HG02981 (cell line): Measurements from ENCODE around the gene RPL13.

Experiments
- ATAC-seq: cut with Tn5 transposase; IDR thresholded peaks from one replicate; pipeline ENCODE4 v1.9.1; 2021; ENCODE audit warnings: mild to moderate bottlenecking, moderate library complexity; ENCODE audit not compliant: unreplicated experiment

RPL13 gene

DNA sequence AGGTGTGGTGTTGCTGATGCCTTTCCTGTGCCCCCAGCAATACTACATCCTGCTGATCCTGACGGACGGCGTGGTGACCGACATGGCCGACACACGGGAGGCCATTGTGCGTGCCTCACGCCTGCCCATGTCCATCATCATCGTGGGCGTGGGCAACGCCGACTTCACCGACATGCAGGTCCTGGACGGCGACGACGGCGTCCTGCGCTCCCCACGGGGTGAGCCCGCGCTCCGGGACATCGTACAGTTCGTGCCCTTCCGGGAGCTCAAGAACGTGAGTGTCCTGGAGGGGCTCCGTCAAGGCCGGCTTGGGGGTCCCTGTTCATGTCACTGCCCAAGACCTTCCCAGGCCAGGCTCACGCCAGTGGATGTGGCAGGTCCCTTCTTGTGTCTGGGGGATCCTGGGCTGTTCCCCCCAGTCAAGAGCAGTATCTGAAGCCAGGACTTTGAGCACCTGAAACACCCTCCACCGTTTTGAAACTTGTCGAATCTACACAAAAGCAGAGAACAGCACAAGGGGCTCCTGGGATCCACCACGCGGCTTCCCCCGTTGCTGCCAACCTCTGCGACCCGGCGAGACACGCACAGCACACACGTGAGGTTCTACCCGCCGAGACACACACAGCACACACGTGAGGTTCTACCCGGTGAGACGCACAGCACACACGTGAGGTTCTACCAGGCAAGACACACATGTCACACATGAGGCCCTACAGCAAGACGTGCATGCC, 35.0 kb downstream of the RPL13 start:
- no peak for ATAC-seq

DNA sequence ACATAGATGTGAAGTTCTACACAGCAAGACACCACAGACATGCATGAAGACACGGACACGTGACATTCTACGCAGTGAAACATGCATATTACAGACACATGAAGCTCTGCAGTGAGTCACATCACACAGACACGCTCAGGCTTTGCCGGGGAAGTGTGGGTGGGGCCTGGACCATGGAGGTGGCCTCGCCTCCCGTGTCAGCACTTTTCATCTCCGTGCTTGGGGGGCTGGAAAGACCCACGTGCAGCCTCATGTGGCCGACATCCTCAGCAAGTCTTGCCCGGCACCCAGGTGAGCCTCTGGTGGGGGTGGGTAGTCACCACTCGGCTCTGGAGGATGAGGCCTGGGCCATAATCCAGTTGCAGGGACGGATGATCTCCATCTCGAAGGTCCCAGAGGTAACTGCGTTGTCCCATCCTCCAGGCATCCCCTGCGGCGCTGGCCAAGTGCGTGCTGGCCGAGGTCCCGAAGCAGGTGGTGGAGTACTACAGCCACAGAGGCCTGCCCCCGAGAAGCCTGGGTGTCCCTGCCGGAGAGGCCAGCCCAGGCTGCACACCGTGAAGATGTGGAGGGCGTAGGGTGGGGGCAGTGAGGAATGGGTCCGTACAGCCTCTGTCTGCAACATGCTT, 35.7 kb downstream of the RPL13 start:
- no peak for ATAC-seq

DNA sequence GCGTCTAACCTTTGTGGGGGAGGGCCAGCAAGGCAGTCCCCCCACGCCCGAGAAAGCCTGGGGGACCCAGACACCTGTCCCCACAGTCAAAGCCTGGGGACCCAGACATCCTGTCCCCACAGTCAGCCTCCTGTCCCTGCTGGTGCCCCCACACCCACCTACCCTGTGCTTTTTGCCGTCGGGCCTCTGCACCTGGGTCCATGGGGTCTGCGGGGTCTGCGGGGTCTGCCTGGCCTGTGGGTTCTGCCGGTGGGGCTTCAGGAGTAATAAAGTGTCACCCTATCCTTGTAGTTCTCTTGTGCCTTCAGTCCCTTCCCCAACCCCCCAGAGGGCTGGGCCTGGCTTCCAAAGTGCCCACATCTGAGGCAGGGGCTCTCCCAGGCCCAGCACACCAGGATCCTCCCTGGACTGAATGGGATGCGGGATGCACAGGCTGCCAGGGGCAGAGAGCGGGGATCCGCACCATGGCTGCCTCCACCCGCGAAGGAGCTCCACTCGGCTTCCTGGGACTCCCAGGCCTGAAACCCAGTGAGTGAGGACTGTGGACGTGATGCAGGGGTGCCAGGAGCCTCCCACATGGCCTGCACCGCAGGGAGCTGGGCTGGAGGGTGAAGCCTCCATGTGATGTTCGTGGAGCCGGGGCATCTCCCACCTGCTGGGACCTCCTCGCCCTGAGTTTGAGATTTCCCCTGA, 36.6 kb downstream of the RPL13 start:
- no peak for ATAC-seq

DNA sequence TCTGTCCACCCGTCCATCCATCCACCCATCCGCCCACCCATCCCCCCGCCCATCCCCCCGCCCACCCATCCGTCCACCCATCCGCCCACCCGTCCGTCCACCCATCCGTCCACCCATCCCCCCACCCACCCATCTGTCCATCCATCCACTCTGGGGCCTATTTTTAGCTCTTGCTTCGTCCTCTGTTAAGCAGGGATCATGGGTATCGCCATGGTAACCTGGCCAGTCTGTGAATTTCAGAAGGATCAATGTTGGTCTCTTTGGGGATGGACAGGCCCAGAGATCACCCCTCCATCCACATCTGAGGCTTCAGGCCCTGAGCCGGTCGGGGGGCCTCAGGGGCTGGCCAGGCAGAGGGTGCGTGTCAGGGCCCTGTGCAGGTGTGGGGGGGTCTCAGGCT, 37.7 kb downstream of the RPL13 start:
- ATAC-seq: no peak

DNA sequence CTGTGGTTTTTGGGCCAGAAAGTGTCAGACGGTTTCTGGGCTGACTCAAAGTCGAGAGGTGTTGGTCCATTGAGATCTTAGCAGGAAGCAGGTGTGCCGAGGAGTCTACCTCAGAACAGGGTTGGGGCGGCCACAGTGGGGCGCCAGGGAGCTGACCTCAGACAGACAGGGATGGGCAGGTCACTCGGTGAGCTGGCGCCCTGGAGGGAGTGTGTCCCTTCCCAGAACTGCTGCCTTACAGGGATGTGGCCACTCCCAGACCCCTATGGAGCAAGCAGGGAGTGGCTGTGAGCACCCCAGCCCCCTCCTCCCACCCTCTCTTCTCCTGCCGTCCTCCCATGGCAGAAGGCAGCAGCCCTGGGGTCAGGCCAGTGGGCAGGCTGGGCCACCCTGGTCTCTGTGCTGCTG, 39.0 kb downstream of the RPL13 start:
- ATAC-seq: no peak

DNA sequence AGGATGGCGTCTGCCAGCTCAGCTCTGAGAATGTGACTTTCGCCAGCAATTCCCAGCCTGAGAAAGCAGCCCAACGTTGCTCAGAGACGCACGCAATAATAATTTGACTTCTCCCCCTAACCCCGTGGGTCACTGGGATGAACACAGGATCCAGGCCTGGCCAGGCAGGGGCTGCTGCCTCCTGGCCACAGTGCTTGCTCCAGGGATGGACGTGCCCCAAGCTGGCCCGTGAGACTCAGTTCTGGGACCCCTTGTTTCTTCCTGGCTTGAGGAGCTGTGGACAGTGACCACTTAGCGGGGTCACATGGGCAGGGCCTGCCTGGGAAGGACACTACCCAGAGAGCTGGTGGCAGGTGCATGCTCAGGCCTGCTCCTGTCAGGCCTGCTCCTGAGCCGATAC, 39.4 kb downstream of the RPL13 start:
- ATAC-seq: no peak

DNA sequence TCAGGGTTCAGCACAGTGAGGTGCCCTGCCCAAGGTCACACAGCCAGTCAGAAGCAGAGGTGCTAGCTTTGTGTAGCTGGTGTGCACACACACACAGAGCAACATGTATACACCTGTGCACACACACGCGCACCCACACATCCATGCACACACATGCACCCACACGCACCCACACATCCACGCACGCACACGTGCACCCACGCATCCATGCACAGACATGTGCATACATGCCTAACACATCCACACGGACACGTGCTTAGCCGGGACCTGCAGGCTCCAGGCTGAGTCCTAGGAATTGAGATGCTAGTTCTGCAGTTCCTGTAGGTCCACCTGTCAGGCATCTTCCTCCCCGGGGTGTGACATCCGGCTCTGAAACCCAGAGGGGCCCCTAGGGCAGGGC, 39.9 kb downstream of the RPL13 start:
- no peak for ATAC-seq

DNA sequence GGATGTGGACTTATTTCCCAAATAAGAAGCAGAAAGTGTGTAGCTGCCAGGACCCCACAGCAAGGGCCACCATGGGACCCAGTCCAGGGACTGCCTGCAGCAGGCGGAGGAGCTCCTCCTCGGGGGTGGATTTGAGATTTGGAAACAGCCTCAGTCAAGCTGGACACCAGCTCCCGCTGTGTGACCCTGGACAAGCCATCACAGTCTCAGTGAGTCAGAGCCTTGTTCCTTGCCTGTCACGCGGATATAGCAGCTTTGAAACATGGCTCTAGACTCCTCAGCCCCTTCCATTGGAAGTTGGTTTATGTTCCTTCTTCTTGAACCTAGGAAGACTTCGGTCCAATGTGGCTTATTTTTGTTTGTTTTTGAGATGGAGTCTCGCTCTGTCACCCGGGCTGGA, 40.5 kb downstream of the RPL13 start:
- ATAC-seq: no peak

DNA sequence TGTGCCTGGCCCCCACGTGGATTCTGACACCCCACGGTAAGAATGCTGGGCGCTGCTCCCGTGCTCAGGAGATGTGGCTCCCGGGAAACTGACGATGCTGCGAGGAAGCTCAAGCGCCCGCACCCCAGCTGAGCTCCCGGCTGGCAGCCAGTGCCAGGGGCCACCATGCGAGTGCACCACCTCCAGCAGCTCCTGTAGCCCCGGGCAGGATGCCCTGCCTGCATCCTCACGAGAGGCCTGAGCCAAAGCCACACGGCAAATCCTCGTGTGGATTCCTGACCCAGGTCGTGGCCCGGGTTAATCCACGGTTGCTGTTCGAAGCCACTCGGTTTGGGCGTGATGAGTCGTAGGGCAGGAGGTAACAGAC, 41.4 kb downstream of the RPL13 start:
- no peak for ATAC-seq

DNA sequence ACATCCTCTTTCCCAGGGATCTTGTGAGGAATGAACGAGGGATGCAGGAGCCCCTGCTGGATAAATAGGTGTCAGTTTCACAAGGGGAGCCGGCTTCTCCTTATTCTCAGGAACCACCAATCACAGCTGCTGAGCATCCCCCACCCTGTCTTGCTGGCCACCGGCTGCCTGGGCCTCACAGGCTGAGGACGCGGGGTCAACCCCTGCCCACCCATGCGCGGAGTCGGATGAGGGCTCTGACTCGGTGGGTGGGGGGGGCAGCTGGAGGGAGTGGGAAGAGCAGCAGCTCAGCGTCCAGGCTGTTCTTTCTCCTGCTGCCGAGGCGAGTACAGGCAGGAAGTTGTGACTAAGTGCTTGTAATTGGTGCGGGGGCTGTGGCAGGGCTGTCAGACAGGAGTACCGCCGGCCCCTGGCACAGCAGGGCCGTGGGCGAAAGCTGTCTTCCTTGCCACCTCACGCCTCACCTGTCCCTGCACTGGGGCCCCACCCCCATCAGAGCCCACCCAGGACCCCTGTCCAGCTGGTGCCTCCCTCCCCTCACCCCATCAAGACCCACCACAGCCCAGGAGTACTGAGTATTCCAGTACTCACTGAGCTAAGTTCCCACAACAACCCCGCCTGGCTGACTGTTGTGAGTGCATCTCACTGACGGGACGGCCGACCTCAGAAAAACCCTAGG, 41.9 kb downstream of the RPL13 start:
- ATAC-seq: no peak

DNA sequence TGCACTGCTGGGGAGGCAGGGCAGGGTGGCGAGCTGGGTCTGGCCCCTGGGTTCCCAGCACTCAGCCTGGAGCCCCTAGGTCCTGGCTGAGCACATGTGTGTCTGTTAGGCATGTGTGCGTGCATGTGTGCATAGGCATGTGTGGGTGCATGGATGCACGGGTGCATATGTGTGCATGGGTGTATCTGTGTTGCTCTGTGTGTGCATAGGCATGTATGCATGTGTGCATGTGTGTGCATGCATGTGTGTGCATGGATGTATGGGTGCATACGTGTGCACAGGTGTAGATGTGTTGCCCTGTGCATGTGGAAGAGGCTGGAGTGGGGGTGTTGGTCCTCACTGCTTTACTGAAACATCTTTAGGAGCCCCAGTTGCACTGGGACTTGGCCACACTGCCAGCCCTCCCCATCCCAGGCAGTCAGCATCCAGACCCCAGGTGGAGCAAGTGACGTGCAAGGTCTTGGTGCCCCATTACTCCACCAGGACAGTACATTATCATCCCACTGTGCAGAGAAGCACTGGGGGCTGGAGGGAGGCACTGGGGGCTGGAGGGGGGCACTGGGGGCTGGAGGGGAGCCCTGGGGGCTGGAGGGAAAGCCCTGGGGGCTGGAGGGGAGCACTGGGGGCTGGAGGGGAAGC, 42.6 kb downstream of the RPL13 start:
- ATAC-seq: no peak

DNA sequence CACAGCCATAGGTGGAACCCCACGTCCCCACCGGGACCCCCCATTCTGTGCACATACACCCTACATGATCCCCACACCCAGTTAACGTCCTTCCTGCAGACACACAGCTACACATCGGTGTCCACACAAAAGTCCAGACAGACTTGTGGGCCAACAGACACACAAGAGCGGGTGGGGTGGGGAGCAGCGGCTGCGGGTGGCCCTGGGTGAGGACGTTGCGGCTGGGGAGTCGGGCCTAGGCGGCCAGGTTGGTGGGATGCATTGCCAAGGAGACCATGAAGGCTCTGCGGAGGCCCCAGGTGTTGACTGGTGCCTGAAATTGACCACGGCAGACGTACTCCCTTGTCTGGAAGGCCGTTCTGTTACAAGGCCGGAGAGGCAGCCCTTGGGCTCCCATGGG, 44.3 kb downstream of the RPL13 start:
- no peak for ATAC-seq

DNA sequence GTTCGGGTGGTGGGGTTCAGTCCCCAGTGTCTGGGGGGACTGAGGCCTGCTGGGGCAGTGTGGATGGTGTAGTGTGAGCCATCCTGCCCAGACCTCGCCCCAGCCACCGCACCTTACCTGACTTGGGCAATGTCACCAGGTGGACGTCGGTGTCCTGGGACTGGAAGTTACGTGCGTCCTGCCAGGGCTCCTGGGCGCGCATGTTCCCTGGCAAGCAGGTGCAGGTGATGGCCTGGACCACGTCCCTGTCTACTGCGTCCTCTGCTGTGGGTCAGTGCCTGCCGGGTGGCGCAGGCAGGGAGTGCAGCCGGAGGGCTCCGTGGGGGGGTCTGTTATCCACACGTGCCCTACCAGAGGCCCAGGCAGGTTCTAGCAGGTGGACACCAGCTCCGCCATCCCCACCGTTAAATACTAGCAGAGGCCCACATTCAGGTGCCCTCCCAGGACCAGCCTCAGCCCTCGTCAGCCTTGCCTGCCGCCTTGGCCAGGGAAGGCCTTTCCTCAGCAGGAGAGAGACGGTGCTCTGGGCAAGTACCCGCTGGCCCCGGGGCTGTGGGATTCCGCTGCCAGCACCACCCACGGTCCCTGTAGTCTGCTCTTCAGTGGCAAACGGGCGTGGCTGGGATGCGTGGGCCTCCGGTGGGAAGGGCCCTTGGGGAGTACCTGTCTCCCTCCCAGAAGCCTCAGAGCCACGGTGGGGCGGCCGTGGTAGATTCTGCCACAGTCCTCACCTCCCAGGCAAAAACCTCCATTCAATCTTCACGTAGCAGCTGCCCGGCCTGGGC, 44.9 kb downstream of the RPL13 start:
- no peak for ATAC-seq

DNA sequence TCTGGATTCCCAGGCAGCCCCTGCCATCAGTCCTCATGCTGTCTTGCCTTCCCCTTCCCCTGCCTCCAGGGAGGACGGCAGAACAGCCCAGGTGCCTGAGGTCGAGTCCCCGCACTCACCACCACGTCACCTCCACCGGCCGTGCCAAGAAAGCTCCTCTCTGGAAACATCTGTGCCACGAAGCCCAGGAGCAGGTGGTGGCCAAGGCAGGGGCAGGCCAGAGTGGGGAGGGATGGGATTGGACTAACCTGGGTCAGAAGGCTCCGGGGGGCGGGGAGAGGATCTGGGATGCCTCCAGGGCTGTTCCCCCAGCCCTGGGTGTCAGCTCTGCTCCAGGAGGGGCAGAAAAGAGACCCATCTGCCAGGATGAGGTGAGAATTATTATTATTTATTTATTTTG, 45.5 kb downstream of the RPL13 start:
- ATAC-seq: no peak

DNA sequence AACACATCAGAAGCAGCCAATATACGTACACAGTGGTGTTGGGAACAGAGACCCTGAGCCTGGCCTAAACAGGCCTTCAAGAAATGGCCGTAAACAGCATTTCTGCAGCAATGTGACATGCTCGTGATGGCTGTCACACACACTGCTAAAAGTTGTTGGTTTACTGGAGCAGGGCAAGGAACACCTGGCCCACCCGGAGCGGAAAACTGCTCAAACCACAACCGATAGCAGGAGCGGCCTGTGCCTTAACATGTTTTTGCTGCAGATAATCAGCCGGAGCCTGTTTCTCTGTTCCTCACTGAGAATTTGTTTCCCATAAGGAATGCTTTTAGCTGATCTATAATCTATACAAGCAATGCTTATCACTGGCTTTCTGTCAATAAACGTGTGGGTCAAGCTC, 47.0 kb downstream of the RPL13 start:
- no peak for ATAC-seq

DNA sequence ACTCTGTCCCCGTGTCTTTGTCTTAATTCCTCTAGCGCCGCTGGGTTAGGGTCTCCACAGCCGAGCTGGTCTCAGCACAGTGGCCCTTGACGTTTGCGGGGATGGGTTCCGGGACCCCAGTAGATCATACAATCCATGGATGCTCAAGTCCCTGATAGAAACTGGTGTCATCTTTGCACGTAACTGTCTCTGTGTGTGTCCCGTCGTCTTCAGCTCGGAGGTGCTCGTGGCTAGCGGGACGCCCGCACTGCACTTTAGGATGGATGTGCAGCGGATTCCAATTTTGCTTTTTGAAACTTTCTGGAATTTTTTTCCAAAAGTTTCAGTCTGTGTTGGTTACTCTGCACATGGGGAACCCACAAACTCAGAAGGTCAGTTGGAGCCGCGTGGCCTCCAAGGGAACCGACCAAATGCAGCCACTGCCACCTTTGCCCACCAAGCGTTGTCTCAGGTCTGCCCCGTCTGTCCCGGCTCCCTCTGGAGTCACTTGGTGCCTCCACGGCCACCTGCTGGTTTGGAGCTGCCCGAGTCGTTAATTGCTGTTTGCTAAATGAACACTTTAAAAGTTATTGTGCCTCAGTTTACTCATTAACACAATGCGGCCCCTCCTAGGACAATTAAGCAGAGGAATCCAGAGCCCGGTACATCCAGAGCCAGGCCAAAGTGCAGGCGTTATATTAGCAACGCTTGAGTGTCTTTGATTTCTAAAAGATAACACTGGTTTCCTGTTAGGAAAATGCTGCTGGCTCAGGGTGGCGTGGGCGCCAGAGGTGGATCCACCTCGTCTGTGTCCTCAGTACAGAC, 47.7 kb downstream of the RPL13 start:
- ATAC-seq: no peak

DNA sequence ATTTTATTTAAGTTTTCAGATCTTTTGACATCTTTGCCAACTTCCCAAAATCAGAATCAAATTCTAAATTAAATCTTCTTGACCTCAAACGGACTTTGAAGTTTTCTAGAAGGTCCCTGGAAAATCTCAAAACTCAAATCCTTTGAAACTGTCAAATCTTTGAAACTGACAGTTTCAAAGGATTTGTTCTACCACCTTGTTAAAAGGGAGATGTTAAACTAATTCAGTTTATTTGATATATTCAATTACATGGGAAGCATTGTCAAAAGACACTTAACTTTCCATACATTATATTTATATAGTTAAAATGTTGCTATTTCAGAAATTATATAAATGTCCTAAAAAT, 49.6 kb downstream of the RPL13 start:
- no peak for ATAC-seq

DNA sequence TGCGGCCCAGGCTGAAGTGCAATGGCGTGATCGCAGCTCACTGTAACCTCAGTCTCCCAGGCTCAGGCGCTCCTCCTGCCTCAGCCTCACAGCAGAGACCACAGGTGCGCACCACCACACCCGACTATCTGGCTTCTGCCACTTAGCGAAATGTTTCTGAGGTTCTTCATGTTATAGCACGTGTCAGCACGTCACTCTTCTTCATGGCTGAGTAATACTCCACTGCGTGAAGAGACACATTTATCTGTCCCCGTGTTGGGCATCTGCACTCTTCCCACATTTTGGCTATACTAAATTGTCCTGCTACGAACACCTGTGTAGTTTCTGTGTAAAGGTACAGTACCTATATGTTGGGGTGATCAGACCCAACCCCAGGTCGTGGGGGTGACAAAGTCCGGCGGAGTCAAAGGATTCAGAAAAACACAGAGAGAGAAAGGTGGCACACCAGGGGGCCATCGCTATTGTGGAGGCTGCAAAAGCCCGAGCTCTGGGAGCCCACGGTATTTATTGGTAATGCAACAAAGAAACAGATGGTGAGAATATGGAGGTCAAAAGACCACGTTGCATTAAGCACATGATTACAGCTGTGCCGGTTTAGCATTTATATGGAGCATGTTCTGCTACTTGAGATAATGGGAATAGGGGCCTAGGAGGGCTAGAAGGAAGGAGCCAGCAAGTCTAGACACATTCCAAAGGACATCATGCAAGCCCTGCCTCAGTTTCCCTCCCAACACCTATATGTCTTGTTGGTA, 52.1 kb downstream of the RPL13 start:
- no peak for ATAC-seq
